H1 (cell line): ENCODE data around the gene MCEMP1. TPM values are rescaled to one million over a fixed set of nuclear protein-coding genes. Genes with fewer than 3 reads are reported as not detected.

Source experiments
- CTCF ChIA-PET: fragments of 300-600 bp; sonication (Branson Sonifier 250); formaldehyde crosslinking; loops from one replicate; lab custom pipeline; 2021; ENCODE audit not compliant: partially characterized antibody; lab: Charles Lee
- POLR2A ChIA-PET: fragments of 300-600 bp; sonication (Branson Sonifier 250); formaldehyde crosslinking; loops from one replicate; lab custom pipeline; 2021; ENCODE audit warnings: inconsistent platforms; ENCODE audit not compliant: partially characterized antibody; lab: Charles Lee
- DNase-seq, 2 experiments: peaks; one replicate each; pipeline versions ENCODE4 v3.0.0 to v3.0.0-alpha.2; 2010 to 2022; ENCODE audit warnings: low spot score in 2 of 2, low read depth in 1 of 2, mixed read lengths in 1 of 2
- FAIRE-seq: peaks from 2 replicates; lab custom pipeline; 2011; peaks lifted over from hg19 to GRCh38; lab: Jason Lieb, UNC
- H2AFZ ChIP-seq: 2 replicates; pipeline ENCODE4 v1.8.1; 2012; ENCODE audit warnings: low read length, inconsistent platforms
- H2AK5ac ChIP-seq: 2 replicates; pipeline ENCODE4 v1.6.1; 2013; ENCODE audit warnings: low read depth, low read length
- H2BK120ac ChIP-seq: replicated peaks from 2 replicates; pipeline ENCODE3; 2013; ENCODE audit warnings: low read depth, low read length, inconsistent platforms
- H2BK12ac ChIP-seq: 2 replicates; pipeline ENCODE4 v1.6.1; 2013; ENCODE audit warnings: low read depth, low read length
- H2BK15ac ChIP-seq: 2 replicates; pipeline ENCODE4 v1.6.1; 2013; ENCODE audit warnings: low read length
- H2BK20ac ChIP-seq: 2 replicates; pipeline ENCODE4 v1.6.1; 2013; ENCODE audit warnings: low read length
- H2BK5ac ChIP-seq: 2 replicates; pipeline ENCODE4 v1.6.1; 2013; ENCODE audit warnings: low read depth, low read length
- H3K14ac ChIP-seq: 2 replicates; pipeline ENCODE4 v1.6.1; 2013; ENCODE audit warnings: inconsistent platforms; ENCODE audit not compliant: insufficient read length
- H3K18ac ChIP-seq: 2 replicates; pipeline ENCODE4 v1.6.1; 2013; ENCODE audit warnings: low read length; ENCODE audit errors: extremely low read depth
- H3K23ac ChIP-seq: 2 replicates; pipeline ENCODE4 v1.6.1; 2013; ENCODE audit warnings: inconsistent platforms; ENCODE audit not compliant: insufficient read length
- H3K23me2 ChIP-seq: 2 replicates; pipeline ENCODE4 v1.6.1; 2013; ENCODE audit warnings: low read depth, low read length
- H3K27ac ChIP-seq: 2 replicates; pipeline ENCODE4 v1.6.1; 2011; ENCODE audit warnings: low read depth, low read length, inconsistent platforms
- H3K27me3 ChIP-seq, 4 experiments: replicated peaks in 1 of 4; 1 replicate in 1 of 4; 2 replicates in 3 of 4; pipeline versions ENCODE4 v1.6.1 to v1.8.1; 2011 to 2013; ENCODE audit warnings: low read length in 3 of 4, mild to moderate bottlenecking in 3 of 4, inconsistent platforms in 2 of 4, mixed read lengths in 2 of 4, moderate library complexity in 1 of 4; ENCODE audit not compliant: control insufficient read depth in 3 of 4, insufficient read depth in 3 of 4; ENCODE audit errors: extremely low read depth in 1 of 4
- H3K36me3 ChIP-seq, 4 experiments: 2 replicates each; pipeline versions ENCODE4 v1.6.1 to v1.8.1; 2011 to 2013; ENCODE audit warnings: mild to moderate bottlenecking in 4 of 4, low read length in 3 of 4, moderate library complexity in 2 of 4, control low read depth in 1 of 4, inconsistent platforms in 1 of 4; ENCODE audit not compliant: insufficient read depth in 4 of 4, control insufficient read depth in 2 of 4
- H3K4ac ChIP-seq: replicated peaks from 2 replicates; pipeline ENCODE3; 2013; ENCODE audit warnings: low read length, low read depth, mixed read lengths, inconsistent platforms; ENCODE audit not compliant: insufficient read length
- H3K4me1 ChIP-seq, 4 experiments: replicated peaks in 1 of 4; 1 replicate in 1 of 4; 2 replicates in 3 of 4; pipeline versions ENCODE4 v1.6.1 to v1.8.1; 2011 to 2013; ENCODE audit warnings: low read length in 3 of 4, inconsistent platforms in 2 of 4, mixed read lengths in 1 of 4; ENCODE audit not compliant: insufficient read depth in 4 of 4, control insufficient read depth in 3 of 4
- H3K4me2 ChIP-seq, 2 experiments: 2 replicates each; pipeline versions ENCODE4 v1.6.1 to v1.8.1; 2011 to 2013; ENCODE audit warnings: low read depth in 2 of 2, low read length in 2 of 2, control low read depth in 1 of 2, inconsistent platforms in 1 of 2, mild to moderate bottlenecking in 1 of 2; ENCODE audit not compliant: insufficient read depth in 1 of 2
- H3K4me3 ChIP-seq, 4 experiments: fragments of 200-600, 300-600 bp in 1 of 4; sonication (generic), shearing (Covaris generic), sonication (Bioruptor Twin) in 1 of 4; 2 replicates each; pipeline versions ENCODE4 v1.5.1 to v1.8.1; 2011 to 2016; ENCODE audit warnings: low read length in 4 of 4, low read depth in 3 of 4, control low read depth in 2 of 4, inconsistent platforms in 2 of 4, mild to moderate bottlenecking in 2 of 4, mixed read lengths in 1 of 4, moderate library complexity in 1 of 4; ENCODE audit not compliant: insufficient read depth in 2 of 4; ENCODE audit errors: extremely low read depth in 1 of 4
- H3K56ac ChIP-seq: replicated peaks from 2 replicates; pipeline ENCODE3; 2013; ENCODE audit warnings: low read depth, mild to moderate bottlenecking, mixed read lengths, low read length, inconsistent platforms; ENCODE audit not compliant: insufficient read length
- H3K79me1 ChIP-seq: 2 replicates; pipeline ENCODE4 v1.6.1; 2013; ENCODE audit warnings: low read depth, low read length, control low read depth
- H3K79me2 ChIP-seq, 2 experiments: 2 replicates each; pipeline versions ENCODE4 v1.6.1 to v1.8.1; 2012 to 2013; ENCODE audit warnings: low read length in 2 of 2, mild to moderate bottlenecking in 2 of 2, inconsistent platforms in 1 of 2; ENCODE audit not compliant: insufficient read depth in 2 of 2, control insufficient read depth in 1 of 2
- H3K9ac ChIP-seq, 4 experiments: replicated peaks in 1 of 4; 1 replicate in 1 of 4; 2 replicates in 3 of 4; pipeline versions ENCODE4 v1.6.1 to v1.8.1; 2011 to 2013; ENCODE audit warnings: low read depth in 3 of 4, low read length in 3 of 4, control low read depth in 2 of 4, mild to moderate bottlenecking in 2 of 4, moderate library complexity in 2 of 4, inconsistent platforms in 1 of 4; ENCODE audit errors: extremely low read depth in 1 of 4
- H3K9me3 ChIP-seq, 2 experiments: 2 replicates each; pipeline versions ENCODE4 v1.6.1 to v1.8.1; 2012 to 2013; ENCODE audit warnings: mild to moderate bottlenecking in 2 of 2, moderate library complexity in 2 of 2, control low read depth in 1 of 2, inconsistent platforms in 1 of 2, low read depth in 1 of 2, low read length in 1 of 2, mixed read lengths in 1 of 2; ENCODE audit not compliant: insufficient read depth in 2 of 2
- H4K20me1 ChIP-seq, 2 experiments: replicated peaks in 1 of 2; 2 replicates each; pipeline versions ENCODE3 to v1.8.1; 2011 to 2013; ENCODE audit warnings: inconsistent platforms in 2 of 2, low read length in 2 of 2, mild to moderate bottlenecking in 1 of 2; ENCODE audit not compliant: insufficient read depth in 2 of 2, control insufficient read depth in 1 of 2
- H4K5ac ChIP-seq: 2 replicates; pipeline ENCODE4 v1.6.1; 2013; ENCODE audit warnings: low read length, low read depth, mixed read lengths, inconsistent platforms; ENCODE audit not compliant: insufficient read length
- H4K8ac ChIP-seq: 2 replicates; pipeline ENCODE4 v1.8.0; 2013; ENCODE audit warnings: mild to moderate bottlenecking, moderate library complexity, low read length, inconsistent platforms; ENCODE audit not compliant: insufficient read depth; ENCODE audit errors: extremely low read depth
- H4K91ac ChIP-seq: replicated peaks from 2 replicates; pipeline ENCODE3; 2013; ENCODE audit warnings: low read length, mixed read lengths, inconsistent platforms; ENCODE audit not compliant: insufficient read length
- CHD1 ChIP-seq: IDR thresholded peaks from 2 replicates; pipeline ENCODE4 v1.6.1; 2012; ENCODE audit warnings: low read depth, low read length, improper control_type of control experiment
- EP300 ChIP-seq, 2 experiments: IDR thresholded peaks; 1 replicate in 1 of 2; 2 replicates in 1 of 2; pipeline ENCODE4 v1.6.1; 2011 to 2012; ENCODE audit warnings: low read depth in 2 of 2, low read length in 2 of 2, mild to moderate bottlenecking in 2 of 2, borderline replicate concordance in 1 of 2, inconsistent platforms in 1 of 2, moderate library complexity in 1 of 2
- GABPA ChIP-seq: IDR thresholded peaks from 2 replicates; pipeline ENCODE4 v1.6.1; 2011; ENCODE audit warnings: mild to moderate bottlenecking, low read length, moderate library complexity, borderline replicate concordance; ENCODE audit not compliant: insufficient read depth
- NANOG ChIP-seq: IDR thresholded peaks from 2 replicates; pipeline ENCODE4 v1.6.1; 2011; ENCODE audit warnings: low read length, low read depth, mild to moderate bottlenecking, inconsistent platforms; ENCODE audit not compliant: insufficient read depth, poor library complexity, severe bottlenecking
- RXRA ChIP-seq: IDR thresholded peaks from 2 replicates; pipeline ENCODE4 v1.6.1; 2011; ENCODE audit warnings: low read depth, mild to moderate bottlenecking, low read length, moderate library complexity; ENCODE audit not compliant: insufficient read depth
- SP4 ChIP-seq: IDR thresholded peaks from 2 replicates; pipeline ENCODE4 v1.6.1; 2012; ENCODE audit warnings: low read length, inconsistent platforms
- TEAD4 ChIP-seq: IDR thresholded peaks from 2 replicates; pipeline ENCODE4 v1.6.1; 2012; ENCODE audit warnings: low read depth, low read length, inconsistent platforms, mixed read lengths
- WGBS, 2 experiments: shearing (Covaris generic) in 1 of 2; methylation state at CpG; one replicate each; pipeline versions ENCODE4 v1.1.6 to v1.1.7; 2013 to 2015; ENCODE audit warnings: low lambda C conversion rate in 2 of 2, mixed read lengths in 2 of 2, inconsistent platforms in 1 of 2, low coverage in 1 of 2, missing lambda C conversion rate in 1 of 2; ENCODE audit not compliant: insufficient replicate concordance in 2 of 2, insufficient coverage in 1 of 2, insufficient read length in 1 of 2; ENCODE audit errors: extremely low coverage in 1 of 2, missing lambda C conversion rate in 1 of 2; 5-methylcytosine and 5-hydroxymethylcytosine counted together
- polyA plus RNA-seq, 7 experiments: library from polyadenylated mRNA; depleted of rRNA in 3 of 7; stranded (reverse) in 5 of 7; unstranded in 2 of 7; fragments of >200 nt in 5 of 7; fragments of 200-250 nt in 2 of 7; gene quantifications; 1 replicate in 5 of 7; 2 replicates in 1 of 7; 4 replicates in 1 of 7; pipeline versions ENCODE4 v1.2.1 to v1.2.3, GENCODE V29; 2011 to 2013; ENCODE audit warnings: missing spikeins in 2 of 7, mixed read lengths in 2 of 7
- total RNA-seq: library from RNA; stranded (reverse); fragmentation: NEBNext Ultra II Directional; extraction: Animal tissue kit (Norgen Biotek cat#: 25700); gene quantifications from 2 replicates; pipeline ENCODE4 v1.2.1, GENCODE V29; 2021

Gene MCEMP1
- total and polyA plus RNA-seq, 2 of the 8 experiments (the other 6 are each of a cell fraction or from before 2014, with no cell fraction given) = not detected

- 81% methylated on average over 13 of the region's 14 CpGs; no CpG with 5 or more reads in 1 of the 2 experiments for WGBS, 2 experiments
- Histone ChIP-seq H3K4me2 (no peak overlapping the region), H3K9me3 (no peaks in the 10 kb centered on the region), H3K79me1 (no peaks in the 10 kb centered on the region), H4K20me1 (no peaks in the 10 kb centered on the region), H3K27me3 (peaks cover 2 to 10% (median 4%) of the 10 kb centered on the region in 4 experiments; a peak in 6 of 7 replicates), H4K5ac (no peak overlapping the region), H2BK12ac (no peak overlapping the region), H3K14ac (no peak overlapping the region), H3K23ac (no peak overlapping the region), H2AFZ (no peak overlapping the region), H3K36me3 (no peaks in the 10 kb centered on the region), H3K9ac (no peak overlapping the region), H4K8ac (no peak overlapping the region), H3K23me2 (0 out of 2 replicates have a peak, but pooled peaks cover under 1% of the 10 kb centered on the region), H2BK20ac (no peak overlapping the region), H3K56ac (no peak overlapping the region), H3K4me1 (peaks cover 0 to 2% (median 0%) of the 10 kb centered on the region in 4 experiments; a peak in 3 of 7 replicates), H3K79me2 (no peaks in the 10 kb centered on the region), H3K18ac (no peak overlapping the region), H3K4ac (no peak overlapping the region), H4K91ac (no peak overlapping the region), H3K4me3 (no peak overlapping the region), H2AK5ac (no peak overlapping the region), H2BK15ac (no peak overlapping the region), H3K27ac (no peak overlapping the region), H2BK120ac (no peak overlapping the region), H2BK5ac (no peak overlapping the region)
- ChIA-PET POLR2A (interaction anchor here (0.8 to 0.9 kb wide), 2 partner anchors 9 to 142 kb away, joined by 3 to 4 read pairs; no protein-coding TSS in a partner anchor), CTCF (interaction anchor here (0.6 to 2.7 kb wide), 7 partner anchors 9 to 142 kb away, joined by 3 to 10 read pairs (median 4); partner anchors contain the start of gene TRAPPC5)
- no peak for FAIRE-seq
- DNase-seq = no peak
- TF ChIP-seq GABPA (no peak), CHD1 (no peak), SP4 (no peak), RXRA (no peak), NANOG (no peak), TEAD4 (no peak), EP300 (IDR thresholded peaks at IDR 0.05; ENCODE audit: borderline replicate concordance in 1 of 2, low read depth in 2 of 2, low read length in 2 of 2) (no peak)
These were observed 19.6 kb upstream of the MCEMP1 start for GRCh38 chr19:7657131-7657751.
